ENCODE results near the gene RASGRP2.

Gene RASGRP2

DNA sequence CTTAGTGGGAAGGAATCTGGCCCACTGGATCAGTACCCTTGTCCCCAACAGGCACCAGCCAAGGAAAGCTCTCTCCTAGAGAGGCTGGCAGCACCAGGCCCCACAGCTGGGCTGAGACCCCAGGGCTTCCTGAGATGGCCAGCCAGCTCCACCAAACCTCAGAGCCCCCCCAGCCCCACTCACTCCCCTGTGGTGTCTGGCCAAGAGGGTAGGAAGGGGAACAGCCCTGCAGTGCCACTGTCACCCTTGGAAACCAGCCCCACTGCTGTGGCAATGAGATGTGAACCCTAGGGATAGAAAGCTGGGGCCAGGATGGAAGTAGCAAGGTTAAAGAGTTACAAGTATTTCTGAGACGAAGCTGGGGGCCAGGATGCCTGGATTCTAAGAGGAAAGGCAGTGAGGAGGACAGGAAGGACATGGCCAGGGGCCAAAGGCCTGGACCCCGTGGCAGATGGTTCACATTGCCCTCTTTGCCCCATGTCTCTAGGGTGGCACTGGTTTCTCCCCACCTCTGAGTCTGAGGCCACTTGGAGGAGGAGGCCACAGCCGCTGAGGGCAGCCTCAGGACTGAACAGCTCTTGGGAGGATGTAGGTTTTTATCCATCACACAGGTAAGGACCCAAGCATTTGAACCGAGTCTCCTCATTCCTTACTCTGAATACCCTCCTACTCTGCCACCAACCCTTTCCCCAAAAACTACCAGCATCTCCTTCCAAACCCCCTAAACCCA is 49.8 kb downstream of the RASGRP2 start:
- no peak for DNase-seq

DNA sequence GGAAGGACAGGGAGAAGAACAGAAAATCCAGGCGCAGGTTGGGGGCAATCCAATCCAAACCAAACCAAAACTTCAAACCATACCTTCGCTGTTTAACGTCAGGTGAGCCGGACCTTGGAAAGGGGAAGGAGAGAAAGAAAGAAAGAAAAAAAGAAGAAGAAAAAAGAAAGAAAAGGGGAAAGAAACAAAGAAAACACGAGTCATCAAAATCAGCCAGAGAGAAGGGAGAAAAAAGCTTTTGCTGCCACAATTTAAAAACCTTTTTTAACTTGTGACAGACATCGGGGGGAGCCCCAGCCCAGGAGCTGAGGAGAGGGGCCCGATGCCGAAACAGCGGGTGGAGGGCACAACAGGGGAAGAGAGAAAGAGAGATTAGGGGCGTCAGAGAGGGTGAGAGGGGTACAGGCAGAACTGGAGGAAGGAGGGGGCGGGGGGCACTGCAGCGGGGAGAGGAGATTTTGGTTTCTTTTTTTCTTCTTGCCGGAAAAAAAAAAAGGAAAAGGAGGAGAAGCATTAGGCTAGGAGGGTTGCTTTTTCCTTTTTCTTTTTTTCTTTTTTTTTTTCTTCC is 51.1 kb downstream of the RASGRP2 start:
- DNase-seq: no peak

DNA sequence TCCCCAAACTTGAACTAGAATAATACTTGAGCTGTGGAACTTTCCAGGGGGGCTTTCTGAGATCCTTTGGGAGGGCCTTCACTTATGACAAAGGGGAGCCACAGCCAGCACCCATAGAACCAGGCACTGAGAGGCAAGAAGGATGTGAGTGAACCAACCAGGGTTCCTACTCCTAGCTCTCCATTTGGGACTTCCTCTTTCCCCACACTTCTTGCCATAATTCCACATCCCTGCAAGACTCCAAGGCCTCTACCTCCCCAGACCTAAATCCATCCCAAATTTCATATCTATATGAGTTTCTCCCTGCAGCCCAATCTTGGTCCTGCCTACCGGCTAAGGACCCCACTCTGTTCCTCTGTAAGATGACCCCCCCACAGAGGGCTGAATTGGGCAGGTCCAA is 52.4 kb downstream of the RASGRP2 start:
- DNase-seq: no peak

DNA sequence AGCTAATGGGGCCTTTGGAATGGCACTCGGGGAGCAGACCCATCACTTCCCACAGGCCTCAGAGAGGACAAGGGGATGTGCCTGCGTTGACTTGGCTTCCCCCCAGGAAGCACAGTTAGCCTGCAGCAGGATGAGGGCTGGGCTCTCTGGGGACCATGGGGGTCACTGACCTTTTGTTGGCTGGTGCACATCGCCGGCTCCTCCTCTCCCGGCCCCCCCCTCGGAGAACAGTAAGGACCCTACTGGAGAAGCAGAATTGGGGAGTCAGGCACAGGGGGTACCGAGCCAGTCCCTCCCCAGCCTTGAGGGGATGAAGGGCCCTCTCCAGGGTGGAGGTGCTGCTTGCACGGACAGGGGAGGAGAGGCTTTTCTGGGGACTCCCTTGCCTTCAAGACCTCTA is 53.7 kb downstream of the RASGRP2 start:
- DNase-seq: no peak

DNA sequence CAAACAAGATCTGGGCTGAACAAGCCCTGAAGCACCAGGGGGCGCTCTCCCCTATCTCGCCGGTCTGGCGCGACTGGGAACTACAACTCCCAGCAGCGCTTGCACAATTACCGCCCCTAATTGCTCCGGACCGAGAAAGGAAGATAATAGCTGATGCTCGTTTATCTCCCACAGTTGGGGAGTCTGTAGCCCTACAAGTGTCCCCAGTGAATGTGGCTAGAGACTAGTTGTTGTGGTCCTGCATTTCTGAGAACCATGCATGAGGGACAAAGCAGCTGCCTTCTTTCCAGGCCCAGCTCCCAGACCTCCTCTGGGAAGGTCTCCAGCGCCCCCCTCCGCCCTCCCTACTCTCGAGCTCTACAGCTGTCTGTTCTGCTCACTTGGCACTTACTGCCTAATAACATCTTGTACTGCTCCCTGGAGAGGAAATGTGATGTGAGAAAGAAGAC is 55.4 kb downstream of the RASGRP2 start:
- DNase-seq: peak; percentile 87

DNA sequence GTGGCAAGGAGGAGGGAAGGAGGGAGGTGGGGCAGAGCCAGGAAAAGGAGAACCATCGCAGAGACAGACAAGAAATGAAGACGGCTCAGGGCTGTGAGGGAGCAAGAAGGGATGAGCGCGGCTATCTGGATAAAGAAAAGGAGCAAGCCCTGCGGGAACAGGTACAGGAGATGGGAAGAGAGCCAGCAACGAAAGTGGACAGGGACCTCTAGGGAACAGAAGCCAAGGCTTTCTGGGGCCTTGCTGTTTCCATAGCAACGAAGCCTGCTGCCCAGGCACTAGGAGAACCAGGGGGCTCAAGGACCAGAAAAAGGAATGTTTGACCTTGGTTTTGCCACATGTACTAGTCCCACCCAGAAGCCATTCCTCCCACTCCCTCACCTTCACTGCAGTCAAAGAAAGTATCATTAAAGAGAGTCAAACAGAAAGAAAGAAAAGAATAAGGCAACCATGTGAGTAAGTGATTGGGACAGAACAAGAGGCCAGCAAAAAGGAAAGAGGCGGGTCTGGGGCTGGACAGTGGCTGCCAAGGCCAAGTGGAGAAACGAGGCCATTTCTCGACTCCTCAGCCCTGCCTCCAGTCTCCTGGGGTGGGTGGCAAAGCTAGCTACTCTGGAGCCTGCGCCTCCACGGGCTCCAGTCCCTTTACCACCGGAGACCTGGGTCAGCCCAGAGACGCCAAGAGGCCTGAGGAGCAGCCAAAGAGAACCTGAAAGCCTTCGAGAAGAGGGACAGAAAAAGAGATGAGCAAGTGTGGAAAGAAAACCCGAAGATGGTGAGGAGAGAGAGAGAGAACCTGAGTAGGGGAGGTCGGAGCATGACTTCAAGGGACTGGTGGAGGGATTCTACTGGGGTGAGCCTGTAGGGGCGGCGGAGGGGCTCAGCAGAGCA is 56.1 kb downstream of the RASGRP2 start:
- DNase-seq: peak in 1 of 2 experiments; percentile 12

DNA sequence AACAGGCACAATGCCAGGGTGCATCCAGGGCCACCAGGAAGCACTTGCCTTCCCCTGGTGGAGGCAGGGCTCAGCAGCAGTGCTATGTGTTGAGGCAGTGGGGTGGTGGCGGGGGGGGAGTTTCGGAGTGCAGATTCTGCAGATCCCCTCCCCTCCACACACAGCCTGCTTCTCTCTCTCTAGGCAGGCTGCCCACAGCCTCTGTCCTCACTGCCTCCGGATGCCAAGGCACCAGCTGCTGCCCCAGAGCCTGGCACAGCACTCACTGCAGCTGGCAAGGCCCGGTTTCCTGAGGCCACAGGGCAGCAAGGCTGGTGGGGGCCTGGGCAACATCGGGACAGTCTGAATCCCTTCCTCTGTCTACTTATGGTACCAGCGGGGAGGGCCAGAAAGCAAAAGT is 56.7 kb downstream of the RASGRP2 start:
- no peak for DNase-seq

DNA sequence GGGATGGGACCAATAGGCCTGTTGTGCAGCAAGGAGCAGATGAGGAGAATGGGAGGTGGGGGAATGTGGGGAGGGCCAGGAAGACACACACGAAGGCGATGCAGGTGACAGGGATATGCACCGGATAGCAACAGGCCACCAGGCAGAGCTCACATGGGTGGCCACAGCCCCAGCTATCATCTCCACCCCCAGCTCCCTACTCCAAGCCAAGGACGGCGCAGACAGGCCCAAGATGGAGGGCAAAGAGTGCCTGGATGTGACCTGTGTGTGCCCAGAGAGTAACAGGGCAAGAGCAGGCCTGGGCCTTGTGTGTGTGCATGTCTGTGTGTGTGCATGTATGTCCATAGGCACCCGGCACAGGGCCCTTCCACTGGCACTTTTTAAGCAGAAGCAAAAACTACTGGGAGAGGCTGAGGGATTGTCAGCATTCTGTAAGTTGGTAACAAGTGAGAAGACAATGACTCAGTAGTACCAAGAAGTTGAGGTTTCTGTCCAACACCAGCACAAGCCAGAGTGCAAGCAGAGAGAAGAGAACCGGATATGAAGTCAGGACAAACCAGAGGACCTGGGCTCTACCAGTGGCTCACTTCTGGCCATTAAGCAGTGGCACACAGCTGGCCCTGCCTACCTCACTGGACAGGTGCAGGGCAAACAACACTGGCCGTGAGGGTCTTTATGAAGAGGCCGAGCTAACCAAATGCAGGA is 57.3 kb downstream of the RASGRP2 start:
- no peak for DNase-seq

DNA sequence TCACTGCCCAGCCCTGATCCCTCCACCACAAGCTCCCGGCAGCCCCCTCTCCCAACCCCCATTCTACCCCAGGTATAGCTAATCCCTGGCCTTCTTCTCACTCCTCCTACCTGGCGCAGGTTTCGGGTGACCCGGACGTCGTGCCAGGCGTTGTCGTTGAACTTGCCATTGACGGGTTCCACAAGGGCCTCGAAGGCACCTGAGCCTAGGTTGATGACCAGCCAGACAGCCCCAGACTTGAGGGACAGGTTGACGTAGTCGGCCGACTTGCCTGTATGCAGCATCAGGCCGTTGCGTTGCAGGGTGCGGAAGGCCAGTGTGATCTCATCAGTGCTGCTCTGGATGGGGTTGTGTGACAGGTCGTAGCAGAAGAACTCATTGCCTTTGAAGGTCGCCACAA is 58.4 kb downstream of the RASGRP2 start:
- no peak for DNase-seq

DNA sequence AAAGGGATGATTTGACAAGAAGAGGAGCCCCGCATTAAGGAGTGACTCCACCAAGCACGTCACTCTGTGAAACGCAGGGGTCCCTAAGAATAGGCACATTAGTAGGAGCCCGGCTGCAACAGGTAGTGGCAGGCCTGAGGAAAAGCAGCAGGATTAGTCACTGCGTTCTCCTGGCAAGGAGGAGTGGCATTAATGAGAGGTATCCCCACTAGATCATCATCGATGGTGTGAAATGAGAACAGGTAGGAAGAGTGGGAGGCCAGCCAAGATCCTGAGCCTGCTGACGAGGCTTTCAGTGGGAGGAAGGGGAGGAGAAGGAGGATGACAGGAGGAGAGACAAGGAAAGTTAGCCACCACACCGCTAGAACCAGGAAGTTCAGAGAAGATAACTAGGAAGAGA is 59.6 kb downstream of the RASGRP2 start:
- no peak for DNase-seq

DNA sequence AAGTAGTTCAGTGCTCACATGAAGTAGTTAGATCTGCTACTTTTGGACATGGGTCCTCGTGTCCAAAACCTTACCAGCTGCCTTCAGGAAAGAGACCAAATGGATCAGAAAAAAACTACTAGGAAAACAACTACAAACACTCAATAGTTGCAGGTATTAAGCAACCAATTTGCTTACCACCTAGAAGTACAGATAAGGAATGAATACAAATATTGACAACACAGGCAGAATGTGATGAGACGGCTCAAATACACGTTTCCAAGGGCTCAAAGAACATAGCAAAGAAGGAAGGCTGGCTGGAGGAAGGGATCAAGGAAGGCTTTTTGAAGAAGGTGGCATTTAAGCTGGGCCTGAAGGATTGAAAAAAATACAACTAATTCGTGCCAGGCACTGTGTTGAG is 62.8 kb downstream of the RASGRP2 start:
- no peak for DNase-seq

DNA sequence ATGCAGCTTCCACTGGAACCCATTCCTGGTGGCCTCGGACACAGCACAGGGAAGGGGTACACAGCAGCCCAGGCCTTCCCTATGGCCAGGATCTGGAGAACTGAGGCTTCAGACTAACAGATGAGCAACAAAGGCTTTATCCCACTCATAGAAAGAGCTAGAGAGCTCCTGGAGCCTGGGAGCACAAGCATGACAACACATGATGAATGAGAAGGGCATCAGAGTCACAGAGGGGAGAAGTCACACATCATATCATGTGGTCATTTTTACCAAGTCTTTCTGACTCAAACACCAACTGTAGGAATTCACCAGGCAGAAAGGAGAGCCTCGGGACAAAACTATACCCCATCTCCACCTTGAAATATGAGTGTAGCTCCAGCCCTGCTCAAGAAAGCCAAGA is 64.1 kb downstream of the RASGRP2 start:
- no peak for DNase-seq

DNA sequence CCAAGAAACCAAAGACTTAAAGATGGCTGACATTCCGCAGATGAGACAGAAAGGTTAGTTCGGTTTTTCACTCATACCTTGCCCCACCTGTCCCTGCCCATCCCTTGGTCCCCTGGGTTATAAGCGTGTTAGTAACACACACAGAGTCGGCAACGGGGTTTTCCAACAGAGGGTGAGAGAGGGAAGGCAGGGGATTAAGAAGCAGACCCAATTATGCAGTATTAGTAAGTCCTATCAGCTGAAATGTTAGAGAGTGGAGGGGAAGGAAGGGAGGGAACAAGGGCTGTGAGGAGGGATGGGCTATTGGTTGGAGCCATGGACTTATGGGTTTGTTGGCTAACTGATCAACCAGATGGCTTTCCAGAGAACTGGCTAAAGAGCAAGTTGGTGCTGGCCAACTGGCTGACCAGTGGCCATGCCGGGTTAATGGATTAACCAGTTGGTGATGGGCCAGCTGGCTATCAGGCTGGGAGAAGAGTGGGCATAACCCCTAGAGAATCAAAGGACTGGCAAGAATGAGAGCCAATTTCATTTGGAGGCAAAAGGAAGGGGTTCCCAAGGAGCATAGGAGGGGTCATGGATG is 66.4 kb downstream of the RASGRP2 start:
- peak; percentile 38 to 71 for DNase-seq

Measured in NCI-H524 (cell line).